OCI-LY1 (cell line): ENCODE measurements around the gene CNTNAP2.

Source experiments
- H2AFZ ChIP-seq: fragments of 200-600 bp; sonication (generic), shearing (Covaris generic); 2 replicates; pipeline ENCODE4 v1.6.0; 2014; ENCODE audit warnings: antibody characterized with exemption, mild to moderate bottlenecking, low read length
- H3F3A ChIP-seq: fragments of 200-600 bp; sonication (generic), shearing (Covaris generic); 2 replicates; pipeline ENCODE4 v1.6.0; 2014; ENCODE audit warnings: mild to moderate bottlenecking, antibody characterized with exemption, low read length, moderate library complexity; ENCODE audit not compliant: insufficient read depth
- H3K27ac ChIP-seq: fragments of 200-600 bp; sonication (generic); 2 replicates; pipeline ENCODE4 v1.5.1; 2014; ENCODE audit warnings: low read length, mixed run types, mild to moderate bottlenecking, low read depth; ENCODE audit not compliant: poor library complexity, severe bottlenecking
- H3K27me3 ChIP-seq: fragments of 200-600 bp; sonication (generic); 2 replicates; pipeline ENCODE4 v1.6.0; 2014; ENCODE audit warnings: antibody characterized with exemption, mild to moderate bottlenecking, low read length, moderate library complexity; ENCODE audit not compliant: insufficient read depth
- H3K36me3 ChIP-seq: fragments of 200-600 bp; sonication (generic); 2 replicates; pipeline ENCODE4 v1.6.1; 2014; ENCODE audit warnings: mild to moderate bottlenecking, antibody characterized with exemption, low read length, moderate library complexity, mixed read lengths; ENCODE audit not compliant: insufficient read depth
- H3K4me1 ChIP-seq: fragments of 200-600 bp; sonication (generic); 2 replicates; pipeline ENCODE4 v1.5.1; 2014; ENCODE audit warnings: mild to moderate bottlenecking, low read length, moderate library complexity; ENCODE audit not compliant: insufficient read depth, severe bottlenecking
- H3K4me2 ChIP-seq: fragments of 200-600 bp; sonication (generic), shearing (Covaris generic); 2 replicates; pipeline ENCODE4 v1.6.1; 2014; ENCODE audit warnings: low read length
- H3K4me3 ChIP-seq: fragments of 200-600 bp; sonication (generic); 2 replicates; pipeline ENCODE4 v1.5.1; 2014; ENCODE audit warnings: low read length, low read depth, mild to moderate bottlenecking, mixed read lengths; ENCODE audit not compliant: poor library complexity, severe bottlenecking
- H3K79me2 ChIP-seq: fragments of 200-600 bp; shearing (Covaris generic); 2 replicates; pipeline ENCODE4 v1.6.1; 2016; ENCODE audit warnings: mixed run types, low read length, mixed read lengths; ENCODE audit not compliant: insufficient read depth
- H3K9ac ChIP-seq: fragments of 200-600 bp; sonication (generic), shearing (Covaris generic); 2 replicates; pipeline ENCODE4 v1.6.1; 2014; ENCODE audit warnings: mild to moderate bottlenecking, low read length, mixed read lengths
- H3K9me2 ChIP-seq: fragments of 200-600 bp; sonication (generic), shearing (Covaris generic); 2 replicates; pipeline ENCODE4 v1.6.1; 2014; ENCODE audit warnings: low read depth, mild to moderate bottlenecking, low read length, mixed read lengths
- H3K9me3 ChIP-seq: fragments of 200-600 bp; shearing (Covaris generic); 2 replicates; pipeline ENCODE4 v1.6.1; 2014; ENCODE audit warnings: low read length, mixed read lengths
- H4K20me1 ChIP-seq: fragments of 200-600 bp; sonication (generic), shearing (Covaris generic); 2 replicates; pipeline ENCODE4 v1.6.0; 2016; ENCODE audit warnings: mild to moderate bottlenecking, low read length; ENCODE audit not compliant: insufficient read depth
- CTCF ChIP-seq: fragments of 200-600 bp; sonication (generic), shearing (Covaris generic); IDR thresholded peaks from 2 replicates; pipeline ENCODE4 v1.5.1; 2017; ENCODE audit warnings: mild to moderate bottlenecking, antibody characterized with exemption, low read length, moderate library complexity, mixed read lengths
- EZH2 ChIP-seq: fragments of 200-600 bp; sonication (generic), shearing (Covaris generic); IDR thresholded peaks from 2 replicates; pipeline ENCODE4 v1.8.0; 2017; ENCODE audit warnings: borderline replicate concordance, mixed run types, mild to moderate bottlenecking, antibody characterized with exemption, low read length, moderate library complexity, mixed read lengths

The CNTNAP2 gene

GRCh38 chr7:146658604-146659003 is 542.0 kb downstream of the CNTNAP2 start:
- Histone ChIP-seq H2AFZ (0 out of 2 replicates have a peak overlapping the region, but pooled peaks have one; percentile 9), H4K20me1 (no peaks in the 10 kb centered on the region), H3K27me3 (no peaks in the 10 kb centered on the region), H3K36me3 (peaks cover 24% of the 10 kb centered on the region), H3K9me3 (peaks cover 14% of the 10 kb centered on the region), H3K9ac (peak overlapping the region; percentile 18; the same call in 1 of the 2 replicates), H3K79me2 (no peaks in the 10 kb centered on the region), H3K4me2 (no peak overlapping the region; the same call in 1 of the 2 replicates), H3K4me1 (peaks cover 79% of the 10 kb centered on the region), H3K9me2 (no peaks in the 10 kb centered on the region), H3K4me3 (no peak overlapping the region), H3K27ac (peak overlapping the region; percentile 98), H3F3A (no peaks in the 10 kb centered on the region)
- TF ChIP-seq EZH2, result no peak
- TF ChIP-seq CTCF, result no peak

- H3K9me2 ChIP-seq, result no peaks in the 10 kb centered on the region
- H3K27me3 ChIP-seq, result no peaks in the 10 kb centered on the region
- H3K4me3 ChIP-seq, result no peak overlapping the region
- no peak overlapping the region for H3K4me2 ChIP-seq
- H3K79me2 ChIP-seq, result no peaks in the 10 kb centered on the region
- no peaks in the 10 kb centered on the region for H4K20me1 ChIP-seq
- H3K27ac ChIP-seq, result peak overlapping the region; percentile 16
- H3K4me1 ChIP-seq, result peaks cover 67% of the 10 kb centered on the region
- H3K9me3 ChIP-seq, result peaks cover 14% of the 10 kb centered on the region
- H3K9ac ChIP-seq, result no peak overlapping the region
- 0 out of 2 replicates have a peak overlapping the region, but pooled peaks have one; percentile 33 for H2AFZ ChIP-seq
- H3K36me3 ChIP-seq, result peaks cover 18% of the 10 kb centered on the region
- TF ChIP-seq CTCF (no peak), EZH2 (no peak)
- no peaks in the 10 kb centered on the region for H3F3A ChIP-seq
Measured at GRCh38 chr7:146659732-146660131, 543.1 kb downstream of the CNTNAP2 start.

DNA sequence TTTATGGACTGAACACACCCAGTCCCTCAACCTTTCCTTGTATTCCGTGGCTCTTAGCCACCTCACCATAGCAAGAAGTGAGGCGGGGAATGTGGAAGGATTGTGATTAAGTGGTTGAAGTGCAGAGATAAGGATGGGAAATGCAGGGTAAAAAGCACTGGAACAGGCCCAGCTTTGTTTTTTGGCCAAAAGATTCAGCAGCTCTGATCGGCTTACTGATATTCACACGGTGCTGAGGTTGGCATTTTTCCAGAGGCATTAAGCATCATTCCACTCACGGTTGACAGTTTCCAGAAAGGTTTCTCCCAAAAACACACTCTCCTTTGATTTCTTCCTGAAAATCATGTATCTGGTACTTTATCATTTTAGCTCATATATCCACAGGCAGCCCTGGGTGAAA is 544.2 kb downstream of the CNTNAP2 start:
- Histone ChIP-seq H4K20me1 (no peaks in the 10 kb centered on the region), H3K4me1 (peaks cover 56% of the 10 kb centered on the region), H2AFZ (no peak overlapping the region), H3F3A (no peaks in the 10 kb centered on the region), H3K9me2 (no peaks in the 10 kb centered on the region), H3K4me3 (no peak overlapping the region), H3K27me3 (no peaks in the 10 kb centered on the region), H3K79me2 (no peaks in the 10 kb centered on the region), H3K36me3 (peaks cover 18% of the 10 kb centered on the region), H3K4me2 (no peak overlapping the region), H3K27ac (peak overlapping the region; percentile 51), H3K9ac (no peak overlapping the region), H3K9me3 (peaks cover 14% of the 10 kb centered on the region)
- TF ChIP-seq EZH2, result no peak
- TF ChIP-seq CTCF, result no peak
